Common myeloid progenitor, CD34-positive (primary cell): ENCODE measurements around the gene TUBG2.

Source experiments
- CTCF ChIA-PET: fragments of 350-600 bp; sonication (Branson Sonifier 250); formaldehyde crosslinking; loops from one replicate; lab custom pipeline; 2021; ENCODE audit warnings: antibody characterized with exemption; lab: Charles Lee
- POLR2A ChIA-PET: fragments of 350-600 bp; sonication (Branson Sonifier 250); formaldehyde crosslinking; loops from one replicate; lab custom pipeline; 2021; ENCODE audit warnings: antibody characterized with exemption; lab: Charles Lee
- DNase-seq, 3 donors: peaks; one replicate each; pipeline versions ENCODE4 v3.0.0 to v3.0.0-alpha.2; 2013
- H3K27ac ChIP-seq, 2 experiments: 1 replicate in 1 of 2; 2 replicates in 1 of 2; pipeline ENCODE4 v1.7.0; 2013; ENCODE audit warnings: inconsistent platforms in 2 of 2, low read length in 2 of 2, mild to moderate bottlenecking in 2 of 2, low read depth in 1 of 2, moderate library complexity in 1 of 2; ENCODE audit not compliant: severe bottlenecking in 2 of 2, insufficient read depth in 1 of 2, poor library complexity in 1 of 2
- H3K27me3 ChIP-seq, 5 experiments: replicated peaks in 2 of 5; 1 replicate in 3 of 5; 2 replicates in 2 of 5; pipeline versions ENCODE4 v1.6.1 to v1.7.0; 2013; ENCODE audit warnings: low read length in 4 of 5, mild to moderate bottlenecking in 2 of 5, moderate library complexity in 2 of 5, inconsistent platforms in 1 of 5; ENCODE audit not compliant: insufficient read depth in 5 of 5, control insufficient read depth in 4 of 5
- H3K36me3 ChIP-seq, 4 experiments: 1 replicate in 2 of 4; 2 replicates in 2 of 4; pipeline versions ENCODE4 v1.6.1 to v1.7.0; 2013; ENCODE audit warnings: low read length in 3 of 4, control low read depth in 1 of 4, mild to moderate bottlenecking in 1 of 4; ENCODE audit not compliant: control insufficient read depth in 4 of 4, insufficient read depth in 4 of 4
- H3K4me1 ChIP-seq, 4 experiments: 1 replicate in 3 of 4; 2 replicates in 1 of 4; pipeline versions ENCODE4 v1.6.1 to v1.7.1; 2013; ENCODE audit warnings: low read length in 3 of 4, mild to moderate bottlenecking in 3 of 4, control low read depth in 1 of 4, inconsistent platforms in 1 of 4, moderate library complexity in 1 of 4; ENCODE audit not compliant: control insufficient read depth in 4 of 4, insufficient read depth in 4 of 4; ENCODE audit errors: control extremely low read depth in 1 of 4
- H3K4me3 ChIP-seq, 7 experiments: 1 replicate in 4 of 7; 2 replicates in 3 of 7; pipeline versions ENCODE4 v1.5.1 to v1.7.0; 2013; ENCODE audit warnings: mild to moderate bottlenecking in 7 of 7, low read length in 6 of 7, moderate library complexity in 6 of 7, inconsistent platforms in 2 of 7, low read depth in 2 of 7, control low read depth in 1 of 7; ENCODE audit not compliant: insufficient read depth in 4 of 7, control insufficient read depth in 1 of 7; ENCODE audit errors: extremely low read depth in 1 of 7
- H3K9me3 ChIP-seq, 5 experiments: 1 replicate in 4 of 5; 2 replicates in 1 of 5; pipeline versions ENCODE4 v1.6.1 to v1.7.1; 2013; ENCODE audit warnings: low read length in 4 of 5, mild to moderate bottlenecking in 2 of 5, inconsistent platforms in 1 of 5, low read depth in 1 of 5, moderate library complexity in 1 of 5; ENCODE audit not compliant: control insufficient read depth in 4 of 5, insufficient read depth in 2 of 5; ENCODE audit errors: control extremely low read depth in 1 of 5
- WGBS: methylation state at CpG from one replicate; pipeline ENCODE4 v1.1.5; 2013; ENCODE audit not compliant: insufficient coverage; 5-methylcytosine and 5-hydroxymethylcytosine counted together

Gene TUBG2

DNA sequence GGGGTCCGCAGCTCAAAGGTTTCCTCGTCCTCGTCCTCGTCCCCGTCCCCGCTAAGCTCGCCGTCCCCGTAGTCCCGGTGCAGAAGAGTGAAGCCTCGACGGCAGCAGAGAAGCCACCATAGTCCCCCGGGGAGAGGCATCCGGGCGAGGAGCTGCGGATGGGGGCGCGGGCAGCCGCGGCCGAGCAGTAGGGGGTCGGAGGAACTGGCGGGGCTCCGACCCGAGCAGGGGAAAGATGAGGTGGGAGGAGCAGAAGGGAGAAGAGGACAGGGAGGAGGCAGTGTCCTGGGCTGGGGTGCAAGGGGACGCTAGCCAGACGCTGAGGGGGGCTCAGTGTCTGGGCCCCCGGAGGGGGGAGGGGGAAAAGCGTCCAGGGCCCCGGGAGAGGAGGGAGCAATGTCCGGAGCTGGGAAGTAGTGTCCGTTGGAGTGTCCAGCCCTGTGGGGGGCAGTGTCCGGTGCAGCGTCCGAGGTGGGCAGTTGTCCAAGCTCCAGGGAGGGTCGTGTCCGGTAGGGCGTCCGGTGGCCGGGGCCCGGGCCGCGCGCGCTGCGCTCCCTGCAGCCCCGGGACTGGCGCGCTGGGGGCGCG, 17.4 kb downstream of the TUBG2 start, which contains the start of gene PLEKHH3:
PLEKHH3 (minus strand) TSS at position 571 of the 588 bp plus-strand sequence; CDS start at position 140, 431 bp downstream.
- peak in 1 of 3 donors; percentile 35 for DNase-seq
- ChIA-PET CTCF (interaction anchor here (1.3 kb wide), 1 partner anchor 38 kb away, joined by 3 read pairs; no protein-coding TSS in a partner anchor), POLR2A (interaction anchor here (1.2 kb wide), 1 partner anchor 17 kb away, joined by 3 read pairs; the partner anchor contains the start of gene TUBG2)
- Histone ChIP-seq H3K4me1 (peaks cover 2 to 78% (median 69%) of the 10 kb centered on the region in 4 experiments), H3K4me3 (peak within 1 kb of the TSS; percentile 46 to 85 (median 74)), H3K27ac (peak within 1 kb of the TSS in 1 of 2 experiments; percentile 79), H3K36me3 (no peaks in the 10 kb centered on the region), H3K27me3 (peaks cover 5 to 59% (median 33%) of the 10 kb centered on the region in 5 experiments), H3K9me3 (no peaks in the 10 kb centered on the region)
- 0% methylated on average over 33 of the region's 51 CpGs for WGBS

DNA sequence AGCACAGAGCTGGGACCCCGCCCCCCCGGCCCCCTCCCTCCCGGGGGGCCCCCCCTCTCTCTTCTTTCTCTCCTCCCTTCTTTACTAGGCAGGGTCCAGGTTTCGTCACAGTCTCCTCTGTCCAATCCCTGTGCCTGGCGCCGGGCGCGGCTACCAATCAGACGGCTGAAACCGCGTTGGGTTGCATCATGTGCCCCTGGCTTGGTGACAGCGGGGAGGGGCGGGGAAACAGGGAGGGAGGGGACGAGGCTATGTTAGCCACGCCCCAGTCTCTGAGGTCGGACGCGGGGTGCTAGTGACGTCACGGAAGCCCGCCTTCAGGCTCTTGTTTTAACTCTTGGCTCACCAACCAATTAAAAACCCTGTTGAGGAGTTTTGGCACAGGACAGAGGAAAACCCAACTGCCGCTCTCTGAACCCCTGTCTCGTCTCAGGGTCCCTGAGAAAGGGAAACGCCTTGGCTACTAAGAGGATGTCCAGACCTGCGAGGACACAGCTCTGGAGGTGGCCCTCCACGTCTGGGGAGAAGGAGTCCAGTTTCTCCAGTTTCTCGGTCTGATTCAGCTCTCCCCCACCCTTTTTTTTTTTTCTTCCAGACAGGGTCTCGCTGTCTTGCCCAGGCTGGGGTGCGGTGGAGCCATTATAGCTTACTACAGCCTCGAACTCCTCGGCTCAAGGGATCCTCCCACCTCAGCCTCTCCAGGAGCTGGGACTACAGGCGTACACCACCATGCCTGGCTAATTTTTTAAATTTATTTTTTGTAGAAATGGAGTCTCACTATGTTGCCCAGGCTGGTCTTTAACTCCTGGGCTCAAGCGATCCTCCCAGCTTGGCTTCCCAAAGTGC, 18.2 kb downstream of the TUBG2 start:
- peak overlapping the region in 5 of 7 experiments; percentile 60 to 85 (median 78) for H3K4me3 ChIP-seq
- H3K9me3 ChIP-seq, result no peaks in the 10 kb centered on the region
- DNase-seq, result peak; percentile 99
- H3K27ac ChIP-seq, result peak overlapping the region in 1 of 2 experiments; percentile 79
- no peaks in the 10 kb centered on the region for H3K36me3 ChIP-seq
- POLR2A ChIA-PET, result interaction anchor here (1.2 kb wide), 1 partner anchor 18 kb away, joined by 3 read pairs; the partner anchor contains the start of gene TUBG2
- H3K27me3 ChIP-seq, result peaks cover 5 to 59% (median 30%) of the 10 kb centered on the region in 5 experiments
- CTCF ChIA-PET, result interaction anchor here (0.9 to 1.3 kb wide), 5 partner anchors 37 to 110 kb away, joined by 3 read pairs; partner anchors contain the start of gene MLX
- WGBS, result 2% methylated on average over 20 of the region's 33 CpGs
- peaks cover 6 to 84% (median 74%) of the 10 kb centered on the region in 4 experiments for H3K4me1 ChIP-seq

DNA sequence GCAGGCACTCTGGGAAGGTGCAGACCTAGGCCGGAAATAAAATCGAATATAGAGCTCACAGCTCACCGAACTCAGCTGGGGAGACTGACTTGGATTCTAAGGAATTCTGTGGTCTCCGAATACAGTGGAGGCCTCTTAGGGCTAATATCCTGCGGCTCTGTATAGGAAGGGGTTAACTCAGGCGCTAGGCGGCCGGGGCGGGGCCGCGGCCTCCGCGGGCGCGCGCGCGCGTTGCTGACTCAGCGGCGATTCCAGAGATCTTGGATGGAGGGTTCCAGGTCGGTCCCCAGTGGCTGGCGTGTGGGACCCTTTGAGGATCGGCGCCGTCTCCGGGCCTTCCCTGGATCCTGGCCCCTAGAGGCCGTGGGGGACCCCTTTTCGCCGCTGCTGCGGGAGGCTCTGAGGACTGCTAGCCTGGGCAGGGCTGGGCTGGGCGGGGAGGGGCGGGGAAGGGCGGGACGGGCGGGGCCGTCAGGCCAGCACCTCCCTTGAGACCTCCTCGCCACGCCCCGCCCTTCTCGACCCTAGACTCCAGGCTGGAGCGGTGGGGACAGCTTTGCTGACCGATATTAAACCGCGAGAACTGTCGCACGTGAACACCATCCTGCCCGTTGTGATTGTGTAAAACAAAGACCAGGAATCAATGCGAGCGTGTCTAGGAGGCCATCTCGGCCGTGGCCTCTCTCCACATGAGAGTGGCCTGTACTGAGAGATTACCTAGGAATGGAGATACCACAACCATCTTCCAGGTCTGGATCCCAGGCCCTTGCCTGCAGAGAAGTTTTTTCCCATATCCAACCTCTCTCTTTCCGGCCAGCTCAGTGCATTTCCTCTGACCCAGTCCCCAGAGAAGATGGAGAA, 19.1 kb downstream of the TUBG2 start:
- H3K27ac ChIP-seq, result peak overlapping the region in 1 of 2 experiments; percentile 79
- H3K9me3 ChIP-seq, result no peaks in the 10 kb centered on the region
- CTCF ChIA-PET, result interaction anchor here (0.9 to 3.6 kb wide), 8 partner anchors 36 to 111 kb away, joined by 3 to 37 read pairs (median 3); partner anchors contain the start of genes MLX, PSMC3IP, RETREG3 and TUBG1
- peaks cover 6 to 89% (median 80%) of the 10 kb centered on the region in 4 experiments for H3K4me1 ChIP-seq
- peak overlapping the region; percentile 46 to 83 (median 74) for H3K4me3 ChIP-seq
- POLR2A ChIA-PET, result interaction anchor here (1.0 kb wide), 1 partner anchor 70 kb away, joined by 3 read pairs; no protein-coding TSS in a partner anchor
- DNase-seq, result peak in 2 of 3 donors; percentile 79 to 85
- H3K36me3 ChIP-seq, result no peaks in the 10 kb centered on the region
- H3K27me3 ChIP-seq, result peaks cover 1 to 59% (median 24%) of the 10 kb centered on the region in 5 experiments
- WGBS, result 1% methylated on average over 33 of the region's 53 CpGs

DNA sequence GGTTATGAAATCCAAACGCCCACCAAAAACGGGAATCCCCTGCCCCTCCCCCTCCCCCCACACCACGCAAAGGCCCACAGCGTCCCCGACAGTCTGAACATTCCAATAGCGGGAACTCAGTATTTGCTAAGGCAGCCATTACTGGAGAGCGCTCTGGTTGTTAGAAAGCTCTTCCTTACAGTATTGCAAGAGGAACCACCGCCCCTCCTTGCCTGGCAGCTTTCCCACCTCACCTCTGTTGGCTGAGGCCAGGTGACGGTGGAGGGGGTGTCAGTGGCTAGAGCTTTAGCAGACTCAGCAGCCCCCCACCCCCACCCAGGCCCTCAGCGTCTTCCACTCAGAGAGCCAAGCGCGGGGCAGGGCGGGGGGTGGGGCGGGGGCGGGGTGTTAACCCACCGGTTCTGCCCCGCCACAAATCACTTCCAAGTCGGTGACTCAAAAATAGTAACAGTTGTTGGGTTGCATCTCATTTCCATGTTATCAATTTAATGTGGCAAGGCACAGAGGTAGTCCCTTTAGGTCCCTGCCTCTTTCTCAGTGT, 19.9 kb downstream of the TUBG2 start:
- H3K36me3 ChIP-seq, result no peaks in the 10 kb centered on the region
- peaks cover 0 to 61% (median 26%) of the 10 kb centered on the region in 5 experiments for H3K27me3 ChIP-seq
- WGBS, result 0% methylated on average over 9 of the region's 18 CpGs
- no peak overlapping the region for H3K27ac ChIP-seq
- POLR2A ChIA-PET, result interaction anchor here (1.0 kb wide), 2 partner anchors 71 to 100 kb away, joined by 3 read pairs; no protein-coding TSS in a partner anchor
- H3K4me3 ChIP-seq, result peak overlapping the region in 5 of 7 experiments; percentile 26 to 83 (median 74)
- DNase-seq, result peak in 2 of 3 donors; percentile 48 to 60
- peaks cover 6 to 90% (median 77%) of the 10 kb centered on the region in 4 experiments for H3K4me1 ChIP-seq
- no peaks in the 10 kb centered on the region for H3K9me3 ChIP-seq
- CTCF ChIA-PET, result interaction anchor here (0.7 to 3.6 kb wide), 8 partner anchors 8 to 168 kb away, joined by 3 to 37 read pairs (median 5); partner anchors contain the start of genes PSMC3IP, RETREG3 and TUBG1

DNA sequence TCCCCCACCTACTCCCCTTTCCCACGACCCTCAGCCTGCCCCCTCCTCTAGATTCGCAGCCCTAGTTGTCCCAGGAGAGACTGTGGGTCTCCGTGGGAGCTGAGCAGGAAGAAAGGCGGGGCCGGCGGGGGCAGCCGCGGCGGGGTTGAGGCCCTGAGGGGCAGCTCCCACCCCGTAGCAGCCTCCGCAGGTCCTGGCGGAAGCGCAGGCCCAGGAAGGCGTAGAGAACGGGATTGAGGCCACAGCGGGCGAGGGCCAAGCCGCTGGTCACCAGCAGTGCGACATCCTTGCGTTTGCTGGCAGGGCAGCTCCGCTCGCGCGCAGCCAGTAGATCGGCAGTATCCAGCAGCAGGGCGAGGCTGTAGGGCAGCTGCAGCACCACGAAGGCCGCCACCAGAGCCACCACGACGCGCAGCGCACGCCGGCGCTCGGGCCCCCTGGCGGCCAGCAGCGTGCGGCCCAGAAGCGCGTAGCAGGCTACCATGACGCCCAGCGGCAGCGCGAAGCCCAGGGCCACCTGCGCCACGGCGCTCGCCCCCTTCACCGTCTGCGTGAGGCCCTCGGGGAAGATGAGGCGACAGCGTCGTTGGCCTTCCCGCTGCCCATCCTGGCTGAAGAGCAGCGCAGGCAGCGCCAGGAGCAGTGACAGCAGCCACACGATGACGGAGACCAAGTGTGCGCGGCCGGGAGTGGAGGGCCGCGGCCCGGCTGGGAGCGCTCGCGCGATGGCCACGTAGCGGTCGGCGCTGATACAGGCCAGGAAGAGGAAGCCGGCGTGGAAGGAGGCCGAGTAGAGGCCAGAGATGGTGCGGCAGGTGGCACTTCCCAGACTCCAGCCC, 20.6 kb downstream of the TUBG2 start:
- WGBS, result 4% methylated on average over 76 of the region's 78 CpGs

More for the DNA sequence above, 20.6 kb downstream of the TUBG2 start:
- Histone ChIP-seq H3K36me3 (no peaks in the 10 kb centered on the region), H3K9me3 (no peaks in the 10 kb centered on the region), H3K4me3 (peak overlapping the region in 6 of 7 experiments; percentile 25 to 83 (median 48)), H3K27me3 (peaks cover 0 to 60% (median 26%) of the 10 kb centered on the region in 5 experiments), H3K4me1 (peaks cover 6 to 84% (median 70%) of the 10 kb centered on the region in 4 experiments), H3K27ac (peak overlapping the region in 1 of 2 experiments; percentile 58)
- DNase-seq, result peak; percentile 83 to 89 (median 85)
- CTCF ChIA-PET, result interaction anchor here (0.7 to 3.6 kb wide), 14 partner anchors 9 to 169 kb away, joined by 3 to 37 read pairs (median 4); partner anchors contain the start of genes PSMC3IP, RETREG3 and TUBG1
- POLR2A ChIA-PET, result interaction anchor here (1.0 kb wide), 1 partner anchor 101 kb away, joined by 3 read pairs; no protein-coding TSS in a partner anchor
